HEK293T (cell line): Measurements from ENCODE around the gene TRPV4.
A peak's percentile ranks its signal among the peaks of the same experiment; 100 is the strongest.

Experiments used
- CTCF ChIA-PET: fragments of 350-600 bp; formaldehyde crosslinking; extraction: SDS; loops from one replicate; lab custom pipeline; 2021; ENCODE audit warnings: antibody characterized with exemption, inconsistent platforms; lab: Yijun Ruan, JAX
- POLR2A ChIA-PET: fragments of 350-600 bp; formaldehyde crosslinking; extraction: SDS; loops from one replicate; lab custom pipeline; 2020; ENCODE audit warnings: antibody characterized with exemption, inconsistent platforms; lab: Yijun Ruan, JAX
- DNase-seq: peaks from one replicate; pipeline ENCODE4 v3.0.0; 2012; ENCODE audit warnings: mixed read lengths; ENCODE audit errors: extremely low spot score
- ARNT ChIP-seq: fragments of 450-650 bp; IDR thresholded peaks from 2 replicates; pipeline ENCODE4 v1.6.1; 2017; ENCODE audit warnings: mild to moderate bottlenecking
- BHLHE40 ChIP-seq: fragments of 450-650 bp; IDR thresholded peaks from 2 replicates; pipeline ENCODE4 v1.6.1; 2016; ENCODE audit warnings: mild to moderate bottlenecking, moderate library complexity, borderline replicate concordance
- CTBP1 ChIP-seq: fragments of 450-650 bp; IDR thresholded peaks from 2 replicates; pipeline ENCODE4 v1.6.1; 2016; ENCODE audit warnings: borderline replicate concordance
- ELF4 ChIP-seq: fragments of 450-650 bp; IDR thresholded peaks from 2 replicates; pipeline ENCODE4 v1.6.1; 2017; ENCODE audit warnings: antibody characterized with exemption
- FOXA1 ChIP-seq: fragments of 450-650 bp; IDR thresholded peaks from 2 replicates; pipeline ENCODE4 v1.6.1; 2016; ENCODE audit warnings: mild to moderate bottlenecking
- FOXK2 ChIP-seq: fragments of 450-650 bp; IDR thresholded peaks from 2 replicates; pipeline ENCODE4 v1.6.1; 2016; ENCODE audit warnings: mild to moderate bottlenecking
- FOXM1 ChIP-seq: fragments of 450-650 bp; IDR thresholded peaks from 2 replicates; pipeline ENCODE4 v1.6.1; 2017; ENCODE audit warnings: mild to moderate bottlenecking, borderline replicate concordance
- HDGF ChIP-seq: fragments of 450-650 bp; IDR thresholded peaks from 2 replicates; pipeline ENCODE4 v1.6.1; 2017; ENCODE audit warnings: antibody characterized with exemption, borderline replicate concordance
- L3MBTL2 ChIP-seq: fragments of 450-650 bp; conservative IDR thresholded peaks from 2 replicates; pipeline ENCODE4 v1.6.1; 2016; ENCODE audit warnings: mild to moderate bottlenecking
- LEF1 ChIP-seq: fragments of 450-650 bp; IDR thresholded peaks from 2 replicates; pipeline ENCODE4 v1.6.1; 2017; ENCODE audit warnings: mild to moderate bottlenecking, borderline replicate concordance
- NFRKB ChIP-seq: fragments of 450-650 bp; IDR thresholded peaks from 2 replicates; pipeline ENCODE4 v1.6.1; 2016; ENCODE audit warnings: mild to moderate bottlenecking, moderate library complexity
- SP1 ChIP-seq: fragments of 450-650 bp; IDR thresholded peaks from 2 replicates; pipeline ENCODE4 v1.6.1; 2017
- SUZ12 ChIP-seq: fragments of 450-650 bp; IDR thresholded peaks from 2 replicates; pipeline ENCODE4 v1.6.1; 2016; ENCODE audit warnings: mild to moderate bottlenecking
- TARDBP ChIP-seq: fragments of 450-650 bp; IDR thresholded peaks from 2 replicates; pipeline ENCODE4 v1.6.1; 2016
- ZNF384 ChIP-seq: fragments of 450-650 bp; IDR thresholded peaks from 2 replicates; pipeline ENCODE4 v1.6.1; 2016
- TF ChIP-seq, protein P1 (sequence below): fragments of 450-650 bp; IDR thresholded peaks from 2 replicates; pipeline ENCODE4 v1.6.1; 2016

TRPV4 gene

DNA sequence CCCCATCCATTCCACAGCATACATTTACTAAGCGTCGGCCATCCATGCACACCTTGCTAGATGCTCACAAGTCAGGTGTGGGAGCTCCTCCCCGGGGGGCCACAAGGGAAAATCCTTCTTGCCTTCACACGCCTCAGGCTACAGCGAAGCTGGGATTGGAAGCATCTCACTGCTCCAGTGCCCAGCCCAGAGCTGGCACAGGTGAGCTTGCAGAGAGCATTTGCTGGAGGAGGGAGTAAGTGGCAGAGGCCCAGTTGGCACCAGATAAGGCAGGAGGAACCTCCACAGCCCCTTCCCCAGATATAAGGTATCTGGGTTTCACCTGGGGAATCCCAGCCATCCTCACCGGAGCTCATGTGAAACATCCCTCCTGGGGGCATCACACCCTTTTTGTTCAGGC is 1.8 kb downstream of the TRPV4 start:
- POLR2A ChIA-PET: no interaction called here
- CTCF ChIA-PET: interaction anchor here (2.5 kb wide), 1 partner anchor 14 kb away, joined by 7 read pairs; no protein-coding TSS in a partner anchor
- TF ChIP-seq LEF1: no peak
- no peak for TF ChIP-seq NFRKB
- no peak for TF ChIP-seq ARNT
- TF ChIP-seq HDGF: no peak
- TF ChIP-seq ELF4: no peak
- no peak for TF ChIP-seq FOXM1
- TF ChIP-seq, protein P1, sequence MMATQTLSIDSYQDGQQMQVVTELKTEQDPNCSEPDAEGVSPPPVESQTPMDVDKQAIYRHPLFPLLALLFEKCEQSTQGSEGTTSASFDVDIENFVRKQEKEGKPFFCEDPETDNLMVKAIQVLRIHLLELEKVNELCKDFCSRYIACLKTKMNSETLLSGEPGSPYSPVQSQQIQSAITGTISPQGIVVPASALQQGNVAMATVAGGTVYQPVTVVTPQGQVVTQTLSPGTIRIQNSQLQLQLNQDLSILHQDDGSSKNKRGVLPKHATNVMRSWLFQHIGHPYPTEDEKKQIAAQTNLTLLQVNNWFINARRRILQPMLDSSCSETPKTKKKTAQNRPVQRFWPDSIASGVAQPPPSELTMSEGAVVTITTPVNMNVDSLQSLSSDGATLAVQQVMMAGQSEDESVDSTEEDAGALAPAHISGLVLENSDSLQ: no peak
- TF ChIP-seq FOXA1: no peak
- TF ChIP-seq BHLHE40: no peak
- no peak for TF ChIP-seq SP1
- no peak for TF ChIP-seq L3MBTL2
- no peak for TF ChIP-seq TARDBP
- TF ChIP-seq ZNF384: no peak
- TF ChIP-seq FOXK2: no peak
- no peak for TF ChIP-seq SUZ12
- no peak for TF ChIP-seq CTBP1
- DNase-seq: no peak

- TF ChIP-seq ARNT (no peak), CTBP1 (no peak), ELF4 (no peak), TARDBP (no peak), HDGF (no peak), BHLHE40 (no peak), SP1 (no peak), FOXM1 (no peak), ZNF384 (no peak), L3MBTL2 (no peak), SUZ12 (no peak), FOXK2 (no peak), LEF1 (no peak), FOXA1 (no peak), NFRKB (no peak)
- TF ChIP-seq, protein P1: no peak
- ChIA-PET POLR2A (no interaction called here), CTCF (interaction anchor here (2.5 kb wide), 1 partner anchor 15 kb away, joined by 7 read pairs; no protein-coding TSS in a partner anchor)
- DNase-seq: no peak
These were observed 2.5 kb downstream of the TRPV4 start for GRCh38 chr12:109830718-109831117.

DNA sequence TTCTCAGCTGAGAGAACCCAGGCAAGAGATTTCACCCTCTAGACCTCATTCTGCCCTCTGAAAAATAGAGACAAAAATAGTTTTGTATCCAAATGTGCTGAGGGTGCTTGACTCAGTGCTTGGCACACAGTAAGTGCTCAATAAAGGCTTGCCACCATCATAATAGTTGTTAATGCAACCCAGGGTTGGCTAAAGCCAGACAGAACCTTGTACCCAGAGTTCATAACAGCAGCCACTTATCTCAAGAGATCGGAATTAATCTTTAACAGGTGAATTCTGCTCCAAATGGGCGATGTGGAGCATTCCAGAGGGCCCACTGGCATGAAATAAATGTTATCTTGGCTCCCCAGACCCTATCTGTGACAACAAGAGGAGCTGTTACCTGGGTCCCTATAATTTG is 2.9 kb downstream of the TRPV4 start:
- CTCF ChIA-PET: interaction anchor here (1.2 to 2.5 kb wide), 2 partner anchors 11 to 15 kb away, joined by 4 to 7 read pairs; no protein-coding TSS in a partner anchor
- TF ChIP-seq CTBP1: no peak
- TF ChIP-seq TARDBP: no peak
- TF ChIP-seq SUZ12: no peak
- POLR2A ChIA-PET: no interaction called here
- no peak for DNase-seq

- no peak for TF ChIP-seq SP1
- TF ChIP-seq FOXK2: no peak
- no peak for TF ChIP-seq L3MBTL2
- TF ChIP-seq HDGF: no peak
- TF ChIP-seq ZNF384: no peak
- TF ChIP-seq FOXA1: no peak
- no peak for DNase-seq
- CTCF ChIA-PET: interaction anchor here (1.0 to 2.5 kb wide), 3 partner anchors 12 to 130 kb away, joined by 3 to 7 read pairs (median 4); no protein-coding TSS in a partner anchor
- POLR2A ChIA-PET: no interaction called here
These were observed 3.5 kb downstream of the TRPV4 start for GRCh38 chr12:109829667-109830066.

GRCh38 chr12:109828754-109829511 is 4.3 kb downstream of the TRPV4 start:
- DNase-seq: no peak
- TF ChIP-seq CTBP1 (no peak), FOXK2 (no peak), HDGF (no peak), TARDBP (no peak), ZNF384 (no peak), ARNT (no peak), SP1 (no peak), ELF4 (no peak), LEF1 (no peak), FOXA1 (no peak)
- POLR2A ChIA-PET: no interaction called here
- CTCF ChIA-PET: interaction anchor here (1.0 to 1.2 kb wide), 2 partner anchors 12 to 129 kb away, joined by 3 to 4 read pairs; no protein-coding TSS in a partner anchor

DNA sequence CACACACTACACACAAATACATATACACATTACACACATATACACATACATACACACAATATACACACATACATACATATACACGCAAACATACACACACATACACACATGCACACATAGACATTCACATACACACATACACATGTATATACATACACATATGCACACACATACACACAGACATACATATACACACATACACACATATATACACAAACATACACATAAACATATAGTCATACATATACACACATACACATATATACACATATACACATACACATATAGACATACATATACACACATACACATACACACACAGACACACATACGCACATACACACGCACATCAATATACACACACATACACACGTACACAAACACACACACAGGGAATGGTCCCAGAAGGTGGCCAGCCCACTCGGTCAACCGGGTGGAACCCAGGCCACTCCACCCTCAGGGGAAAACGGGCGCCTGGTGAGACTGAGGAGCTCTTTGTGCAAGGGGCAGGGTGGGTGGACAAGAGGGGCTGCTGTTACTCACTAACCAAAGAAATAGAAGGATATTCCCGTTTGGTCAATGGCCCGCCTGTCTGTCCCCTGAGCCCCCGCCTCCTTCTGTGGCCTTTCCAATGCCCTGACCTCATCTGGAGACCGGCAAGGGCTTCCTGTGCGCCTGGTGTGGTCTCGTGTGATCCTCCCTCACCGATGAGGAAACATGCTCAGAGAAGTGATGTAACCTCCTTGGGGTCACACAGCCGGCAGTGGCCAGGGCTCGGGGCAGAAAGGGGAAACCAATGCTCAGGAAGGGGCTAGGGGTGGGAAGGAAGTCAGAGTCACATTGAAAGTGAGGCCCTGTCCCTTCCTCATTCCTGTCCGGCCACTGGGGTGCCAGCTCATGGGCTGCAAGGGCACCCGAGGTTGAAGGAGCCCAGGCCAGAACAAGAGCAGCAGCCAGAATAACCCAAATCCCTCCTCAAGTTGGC is 5.3 kb downstream of the TRPV4 start:
- CTCF ChIA-PET: no interaction called here
- no peak for DNase-seq
- POLR2A ChIA-PET: no interaction called here
- TF ChIP-seq ZNF384: no peak
- TF ChIP-seq TARDBP: peak; percentile 49; the same call in 1 of the 2 replicates
